SJSA1 (cell line): ENCODE measurements around the gene TSFM. TPM values are rescaled to one million over a fixed set of nuclear protein-coding genes. Genes with fewer than 3 reads are reported as not detected.

Experiments
- DNase-seq, 2 experiments: peaks; one replicate each; pipeline ENCODE4 v3.0.0-alpha.2; 2015 to 2020; ENCODE audit warnings: low spot score in 2 of 2, low read depth in 1 of 2
- H3K27ac ChIP-seq: fragments of 250-450 bp; sonication (Bioruptor Pico); 2 replicates; pipeline ENCODE4 v1.5.1; 2020; ENCODE audit warnings: mild to moderate bottlenecking, moderate library complexity
- H3K27me3 ChIP-seq: fragments of 250-450 bp; sonication (Bioruptor Pico); replicated peaks from 2 replicates; pipeline ENCODE4 v1.5.1; 2020; ENCODE audit warnings: mild to moderate bottlenecking, moderate library complexity
- H3K36me3 ChIP-seq: fragments of 250-450 bp; sonication (Bioruptor Pico); 2 replicates; pipeline ENCODE4 v1.5.1; 2020; ENCODE audit warnings: mild to moderate bottlenecking
- H3K4me1 ChIP-seq: fragments of 250-450 bp; sonication (Bioruptor Pico); replicated peaks from 2 replicates; pipeline ENCODE4 v1.6.1; 2021; ENCODE audit warnings: mild to moderate bottlenecking
- H3K4me3 ChIP-seq: fragments of 250-450 bp; sonication (Bioruptor Pico); 2 replicates; pipeline ENCODE4 v1.5.1; 2020; ENCODE audit warnings: mild to moderate bottlenecking
- H3K9me3 ChIP-seq: fragments of 250-450 bp; sonication (Bioruptor Pico); replicated peaks from 2 replicates; pipeline ENCODE4 v1.5.1; 2020; ENCODE audit warnings: mild to moderate bottlenecking
- total RNA-seq: library from RNA; depleted of rRNA; stranded (reverse); fragments of >200 nt; shearing (Covaris generic); gene quantifications from 2 replicates; pipeline ENCODE4 v1.2.3, GENCODE V29; 2014

TSFM gene
- total RNA-seq, 1 experiment from 2014 or later, result 591 TPM

- H3K27ac ChIP-seq, result no peak overlapping the region
- DNase-seq, result peak; percentile 72 to 83
- no peaks in the 10 kb centered on the region for H3K4me1 ChIP-seq
- H3K36me3 ChIP-seq, result peaks cover 97% of the 10 kb centered on the region
- H3K27me3 ChIP-seq, result no peaks in the 10 kb centered on the region
- H3K4me3 ChIP-seq, result no peak overlapping the region
- H3K9me3 ChIP-seq, result no peaks in the 10 kb centered on the region
Observed at GRCh38 chr12:57823131-57823907, 40.7 kb downstream of the TSFM start.

DNA sequence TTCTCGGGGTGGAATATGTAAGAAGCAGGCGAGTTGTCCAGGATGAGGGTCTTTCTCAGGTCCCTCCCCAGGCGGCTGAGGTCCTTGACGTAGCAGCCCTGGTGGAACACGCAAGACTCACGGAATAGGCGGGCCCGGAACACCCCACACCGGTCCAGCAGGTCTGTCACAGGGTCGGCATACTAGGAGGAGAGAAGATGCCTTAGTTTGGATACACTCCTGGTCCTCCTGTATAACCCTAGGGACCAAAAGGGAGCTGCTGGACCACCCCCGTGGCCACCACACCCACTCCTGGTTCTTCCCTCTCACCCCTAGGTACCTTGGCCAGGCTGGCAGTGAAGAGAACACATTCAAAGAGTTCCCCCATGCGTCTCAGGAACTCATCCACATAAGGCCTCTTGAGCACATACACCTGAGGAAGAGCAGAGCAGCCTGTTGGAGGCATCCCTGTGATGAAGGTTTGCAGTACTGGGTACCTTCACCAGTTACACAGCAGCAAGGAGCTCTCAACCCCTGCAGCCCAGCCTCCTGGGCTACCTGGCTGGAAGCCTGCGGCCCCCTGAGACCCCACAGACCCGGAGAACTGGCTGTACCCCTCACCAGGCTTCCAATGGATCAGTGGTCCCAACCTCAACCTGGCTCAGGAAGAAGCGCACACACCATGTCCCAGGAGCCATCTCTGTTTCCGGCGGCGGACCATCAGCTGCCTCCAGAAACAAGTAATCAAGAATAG, 41.5 kb downstream of the TSFM start:
- no peaks in the 10 kb centered on the region for H3K27me3 ChIP-seq
- no peak overlapping the region for H3K27ac ChIP-seq
- no peaks in the 10 kb centered on the region for H3K4me1 ChIP-seq
- DNase-seq, result peak in 1 of 2 experiments; percentile 74
- H3K4me3 ChIP-seq, result no peak overlapping the region
- H3K36me3 ChIP-seq, result peaks cover 97% of the 10 kb centered on the region
- no peaks in the 10 kb centered on the region for H3K9me3 ChIP-seq

DNA sequence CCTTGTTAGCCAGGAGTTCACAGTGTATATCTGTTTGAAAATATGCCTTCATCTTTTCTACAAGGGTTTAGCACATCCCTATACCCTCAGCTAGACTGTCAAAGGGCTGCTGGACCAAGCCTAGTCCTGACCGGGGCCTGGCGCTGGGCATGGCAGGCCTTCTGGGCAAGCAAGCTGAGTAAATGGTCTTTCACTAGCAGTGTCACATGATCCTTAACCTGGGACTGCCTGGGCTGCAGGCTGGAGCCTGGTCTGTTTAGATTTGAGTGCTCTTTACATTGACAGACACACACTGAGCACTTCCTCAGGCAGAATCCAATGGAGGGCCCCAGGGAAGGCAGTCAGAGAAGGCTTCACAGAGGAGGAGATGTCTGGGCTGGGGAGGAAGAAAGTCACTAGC, 42.9 kb downstream of the TSFM start:
- H3K4me3 ChIP-seq, result no peak overlapping the region
- H3K36me3 ChIP-seq, result peaks cover 97% of the 10 kb centered on the region
- H3K4me1 ChIP-seq, result peaks cover 7% of the 10 kb centered on the region; the same call in 1 of the 2 replicates
- H3K27me3 ChIP-seq, result no peaks in the 10 kb centered on the region
- no peaks in the 10 kb centered on the region for H3K9me3 ChIP-seq
- H3K27ac ChIP-seq, result no peak overlapping the region
- no peak for DNase-seq

DNA sequence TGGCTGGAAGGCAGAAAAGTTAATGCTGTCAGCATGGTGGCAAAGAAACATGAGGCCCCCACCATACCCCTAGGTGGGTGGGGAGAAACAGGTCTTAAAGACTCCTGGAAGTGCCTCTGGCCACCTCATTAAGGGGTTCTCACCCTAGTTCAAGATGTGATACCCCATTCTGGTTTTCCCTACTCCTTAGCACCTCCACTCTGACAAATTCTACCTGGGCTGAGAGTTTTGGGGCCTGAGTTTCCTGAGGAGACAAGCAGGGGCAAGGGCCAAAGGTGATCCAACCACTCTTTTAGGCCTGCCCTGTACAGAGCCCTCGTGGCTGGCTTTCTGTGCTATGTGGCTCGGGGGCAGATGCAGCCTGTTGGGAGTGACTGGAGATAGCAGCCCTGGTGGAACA, 43.8 kb downstream of the TSFM start:
- Histone ChIP-seq H3K4me1 (peaks cover 11% of the 10 kb centered on the region), H3K9me3 (no peaks in the 10 kb centered on the region), H3K36me3 (peaks cover 94% of the 10 kb centered on the region), H3K27me3 (no peaks in the 10 kb centered on the region), H3K27ac (no peak overlapping the region), H3K4me3 (no peak overlapping the region)
- DNase-seq, result peak in 1 of 2 experiments; percentile 88

DNA sequence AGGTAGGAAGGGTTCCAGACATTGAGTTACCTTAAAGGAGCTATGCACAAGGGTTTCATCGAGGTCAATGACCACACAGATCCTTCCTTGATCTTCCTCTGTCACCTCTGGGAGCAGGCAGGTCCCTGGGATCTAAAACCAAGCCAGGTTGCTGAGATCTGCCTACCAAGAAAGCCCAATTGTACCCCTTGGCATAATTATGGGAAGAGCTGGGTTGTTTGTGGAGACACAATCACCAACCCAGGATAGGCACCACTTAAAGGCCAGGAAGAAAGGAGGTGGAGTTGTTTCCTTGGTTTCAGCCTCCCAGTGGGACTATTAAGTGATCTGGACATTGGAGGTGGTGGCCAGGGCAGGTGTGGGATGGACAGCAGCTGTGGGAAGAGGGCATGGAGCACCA, 44.4 kb downstream of the TSFM start:
- Histone ChIP-seq H3K27ac (no peak overlapping the region), H3K4me1 (peaks cover 16% of the 10 kb centered on the region), H3K4me3 (no peak overlapping the region), H3K36me3 (peaks cover 97% of the 10 kb centered on the region), H3K9me3 (no peaks in the 10 kb centered on the region), H3K27me3 (no peaks in the 10 kb centered on the region)
- peak in 1 of 2 experiments; percentile 88 for DNase-seq

- Histone ChIP-seq H3K4me1 (peaks cover 35% of the 10 kb centered on the region), H3K27ac (no peak overlapping the region), H3K4me3 (no peak overlapping the region), H3K36me3 (peaks cover 86% of the 10 kb centered on the region), H3K9me3 (no peaks in the 10 kb centered on the region), H3K27me3 (no peaks in the 10 kb centered on the region)
- peak; percentile 74 to 89 for DNase-seq
Observed at GRCh38 chr12:57829025-57829777, 46.6 kb downstream of the TSFM start.

DNA sequence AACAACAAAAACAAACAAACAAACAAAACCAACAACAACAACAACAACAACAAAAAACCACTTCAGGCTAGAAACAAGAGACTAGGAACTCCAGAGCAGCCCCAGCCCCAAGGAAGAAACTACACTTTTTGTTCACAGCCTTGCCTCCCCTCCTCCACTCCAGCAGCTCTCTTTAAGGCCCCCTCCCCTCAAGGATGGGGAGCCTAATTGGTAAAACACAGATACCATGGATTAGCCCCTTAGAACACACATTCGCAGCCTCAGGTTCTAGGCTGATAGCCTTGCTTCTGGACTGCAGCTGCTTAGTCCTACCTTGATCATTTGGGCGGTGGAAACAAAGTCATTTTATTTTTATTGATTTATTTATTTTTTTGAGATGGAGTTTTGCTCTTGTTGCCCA, 47.8 kb downstream of the TSFM start:
- DNase-seq, result peak in 1 of 2 experiments; percentile 85
- no peaks in the 10 kb centered on the region for H3K27me3 ChIP-seq
- H3K4me3 ChIP-seq, result no peak overlapping the region
- no peak overlapping the region for H3K27ac ChIP-seq
- peaks cover 75% of the 10 kb centered on the region for H3K36me3 ChIP-seq
- peaks cover 36% of the 10 kb centered on the region for H3K4me1 ChIP-seq
- no peaks in the 10 kb centered on the region for H3K9me3 ChIP-seq

GRCh38 chr12:57832966-57833365, 50.4 kb downstream of the TSFM start:
- Histone ChIP-seq H3K4me3 (no peak overlapping the region), H3K27me3 (no peaks in the 10 kb centered on the region), H3K27ac (no peak overlapping the region), H3K36me3 (peaks cover 68% of the 10 kb centered on the region), H3K4me1 (peaks cover 62% of the 10 kb centered on the region), H3K9me3 (no peaks in the 10 kb centered on the region)
- DNase-seq, result no peak

- Histone ChIP-seq H3K27ac (no peak overlapping the region), H3K4me1 (peaks cover 69% of the 10 kb centered on the region), H3K36me3 (peaks cover 68% of the 10 kb centered on the region), H3K9me3 (no peaks in the 10 kb centered on the region), H3K27me3 (no peaks in the 10 kb centered on the region), H3K4me3 (no peak overlapping the region)
- DNase-seq, result peak; percentile 74 to 88
Observed at GRCh38 chr12:57833672-57834071, 51.1 kb downstream of the TSFM start.

GRCh38 chr12:57834086-57834876, 51.7 kb downstream of the TSFM start:
- H3K4me1 ChIP-seq, result peaks cover 75% of the 10 kb centered on the region
- no peaks in the 10 kb centered on the region for H3K27me3 ChIP-seq
- H3K27ac ChIP-seq, result no peak overlapping the region
- peak; percentile 74 to 85 for DNase-seq
- peaks cover 67% of the 10 kb centered on the region for H3K36me3 ChIP-seq
- no peak overlapping the region for H3K4me3 ChIP-seq
- no peaks in the 10 kb centered on the region for H3K9me3 ChIP-seq

DNA sequence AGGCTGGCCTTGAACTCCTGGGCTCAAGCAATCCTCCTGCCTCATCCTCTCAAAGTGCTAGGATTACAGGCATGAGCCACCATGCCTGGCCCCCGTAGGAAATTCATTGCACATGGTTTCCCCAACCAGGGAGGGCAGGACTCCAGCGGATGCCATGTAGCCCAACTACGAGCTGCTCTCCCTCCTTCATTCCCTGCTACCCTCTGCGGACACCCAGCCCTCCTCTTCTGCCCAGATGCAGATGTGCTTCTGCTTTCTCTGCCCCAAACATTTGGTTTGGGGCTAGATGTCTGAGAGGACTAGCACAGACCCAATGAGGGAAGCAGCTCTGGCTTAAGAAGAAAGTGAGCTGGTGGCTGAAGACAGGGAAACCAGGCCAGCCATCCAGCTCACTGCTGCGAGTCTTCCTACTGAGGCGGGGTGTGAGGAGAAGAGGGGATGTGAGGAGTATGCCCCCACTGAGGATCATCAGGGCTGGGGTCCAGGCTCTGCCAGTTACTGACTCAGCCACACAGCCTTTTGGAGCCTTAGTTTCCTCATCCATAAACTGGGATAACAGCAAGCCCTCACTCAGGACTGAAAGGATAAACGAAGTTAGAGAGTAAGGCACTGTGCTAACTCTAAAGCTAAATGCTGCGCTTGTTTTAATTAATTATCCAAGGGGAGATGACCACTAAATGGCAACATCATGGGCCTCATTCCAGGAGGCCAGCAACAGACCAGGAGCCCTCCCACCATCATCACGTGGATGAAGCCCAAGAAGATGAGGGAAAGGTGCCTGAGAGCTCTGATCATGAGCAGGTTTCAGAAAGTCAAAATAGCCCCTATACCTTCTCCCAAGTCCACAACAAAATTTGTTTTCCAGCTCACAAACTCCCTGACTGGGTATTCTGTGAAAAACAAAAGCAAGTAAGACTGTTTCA, 53.0 kb downstream of the TSFM start:
- no peak overlapping the region for H3K4me3 ChIP-seq
- peaks cover 63% of the 10 kb centered on the region for H3K36me3 ChIP-seq
- no peak overlapping the region for H3K27ac ChIP-seq
- DNase-seq, result peak; percentile 76 to 88
- H3K9me3 ChIP-seq, result no peaks in the 10 kb centered on the region
- no peaks in the 10 kb centered on the region for H3K27me3 ChIP-seq
- peaks cover 68% of the 10 kb centered on the region for H3K4me1 ChIP-seq
